GM23248 (cell line): Measurements from ENCODE around the gene NOL12.

Experiments used
- EZH2 ChIP-seq: fragments of 200-600 bp; sonication (generic); IDR thresholded peaks from 2 replicates; pipeline ENCODE4 v1.6.1; 2018; ENCODE audit warnings: antibody characterized with exemption, mild to moderate bottlenecking; ENCODE audit not compliant: insufficient read depth, poor library complexity, severe bottlenecking
- EZH2phosphoT487 ChIP-seq: fragments of 200-600 bp; sonication (generic); IDR thresholded peaks from 2 replicates; pipeline ENCODE4 v1.6.1; 2018; ENCODE audit warnings: antibody characterized with exemption, moderate library complexity, mild to moderate bottlenecking, low read depth; ENCODE audit not compliant: insufficient read depth

GRCh38 chr22:37732699-37733607 lies 46.8 kb downstream of the NOL12 start:
- no peak for TF ChIP-seq EZH2
- TF ChIP-seq EZH2phosphoT487 = no peak
